Fibroblast of villous mesenchyme (primary cell): ENCODE measurements around the gene TMEM250. TPM values are rescaled to one million over a fixed set of nuclear protein-coding genes. Genes with fewer than 3 reads are reported as not detected.
A peak's percentile ranks its signal among the peaks of the same experiment; 100 is the strongest.

Source experiments
- DNase-seq: peaks from one replicate; pipeline ENCODE4 v3.0.0-alpha.2; 2010; ENCODE audit warnings: low read depth
- H3K4me3 ChIP-seq: 2 replicates; pipeline ENCODE4 v1.5.1; 2011; ENCODE audit warnings: low read depth, mild to moderate bottlenecking, low read length
- total RNA-seq: library from RNA; depleted of rRNA; stranded (reverse); fragments of >200 nt; gene quantifications from 2 replicates; pipeline ENCODE4 v1.2.3, GENCODE V29; 2012
- TF ChIP-seq, protein P1 (sequence below): IDR thresholded peaks from 2 replicates; pipeline ENCODE4 v1.5.1; 2012; ENCODE audit warnings: low read depth, mild to moderate bottlenecking, low read length; ENCODE audit not compliant: insufficient read depth

TMEM250 gene, protein sequence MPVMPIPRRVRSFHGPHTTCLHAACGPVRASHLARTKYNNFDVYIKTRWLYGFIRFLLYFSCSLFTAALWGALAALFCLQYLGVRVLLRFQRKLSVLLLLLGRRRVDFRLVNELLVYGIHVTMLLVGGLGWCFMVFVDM
- 39.0 and 39.7 TPM in 2 replicates for total RNA-seq

DNA sequence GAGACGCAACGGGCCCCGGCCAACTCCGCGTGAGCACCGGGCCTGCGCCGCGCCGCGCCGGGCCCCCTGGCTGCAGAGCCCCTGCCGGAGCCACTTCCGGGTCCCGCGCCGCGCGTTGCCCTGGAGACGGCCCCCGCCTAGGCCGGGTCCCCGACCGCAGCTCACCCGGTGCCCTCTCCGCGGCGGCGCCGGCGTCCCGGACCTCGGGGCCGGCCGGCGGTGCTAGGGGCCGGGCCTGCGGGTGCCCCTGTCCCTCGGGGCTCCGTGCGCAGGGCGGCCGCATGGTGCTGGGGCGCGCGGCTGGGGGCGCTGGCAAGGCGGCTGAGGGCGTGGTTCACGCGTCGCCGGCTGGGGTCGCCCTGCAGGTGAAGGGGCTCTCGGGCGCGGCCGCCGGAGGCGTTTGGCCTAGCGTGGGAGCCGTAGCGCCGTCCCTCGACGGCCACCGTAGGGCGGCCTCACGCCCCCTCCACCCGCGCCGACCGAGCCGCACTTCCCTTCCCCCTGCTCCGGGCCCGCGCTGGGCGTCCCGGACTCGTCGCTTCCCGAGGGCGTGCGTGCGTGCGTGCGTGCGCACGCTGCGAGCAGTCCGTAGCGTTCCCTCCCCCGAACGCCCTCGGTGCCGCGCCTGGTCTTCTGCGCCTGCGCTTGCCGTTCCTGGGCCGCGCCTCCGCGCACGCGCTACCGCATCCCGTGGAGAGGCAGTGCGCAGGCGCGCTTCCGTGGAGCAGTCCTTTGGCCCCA lies at the start of gene TMEM250:
Gene TMEM250, minus strand, starts transcription at position 556 of the 741 bp plus-strand sequence. CDS start 1,975 bp downstream, outside the sequence.
- TF ChIP-seq, protein P1, sequence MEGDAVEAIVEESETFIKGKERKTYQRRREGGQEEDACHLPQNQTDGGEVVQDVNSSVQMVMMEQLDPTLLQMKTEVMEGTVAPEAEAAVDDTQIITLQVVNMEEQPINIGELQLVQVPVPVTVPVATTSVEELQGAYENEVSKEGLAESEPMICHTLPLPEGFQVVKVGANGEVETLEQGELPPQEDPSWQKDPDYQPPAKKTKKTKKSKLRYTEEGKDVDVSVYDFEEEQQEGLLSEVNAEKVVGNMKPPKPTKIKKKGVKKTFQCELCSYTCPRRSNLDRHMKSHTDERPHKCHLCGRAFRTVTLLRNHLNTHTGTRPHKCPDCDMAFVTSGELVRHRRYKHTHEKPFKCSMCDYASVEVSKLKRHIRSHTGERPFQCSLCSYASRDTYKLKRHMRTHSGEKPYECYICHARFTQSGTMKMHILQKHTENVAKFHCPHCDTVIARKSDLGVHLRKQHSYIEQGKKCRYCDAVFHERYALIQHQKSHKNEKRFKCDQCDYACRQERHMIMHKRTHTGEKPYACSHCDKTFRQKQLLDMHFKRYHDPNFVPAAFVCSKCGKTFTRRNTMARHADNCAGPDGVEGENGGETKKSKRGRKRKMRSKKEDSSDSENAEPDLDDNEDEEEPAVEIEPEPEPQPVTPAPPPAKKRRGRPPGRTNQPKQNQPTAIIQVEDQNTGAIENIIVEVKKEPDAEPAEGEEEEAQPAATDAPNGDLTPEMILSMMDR, result no peak
- peak; percentile 96 for DNase-seq
- peak within 1 kb of the TSS; percentile 73 for H3K4me3 ChIP-seq

DNA sequence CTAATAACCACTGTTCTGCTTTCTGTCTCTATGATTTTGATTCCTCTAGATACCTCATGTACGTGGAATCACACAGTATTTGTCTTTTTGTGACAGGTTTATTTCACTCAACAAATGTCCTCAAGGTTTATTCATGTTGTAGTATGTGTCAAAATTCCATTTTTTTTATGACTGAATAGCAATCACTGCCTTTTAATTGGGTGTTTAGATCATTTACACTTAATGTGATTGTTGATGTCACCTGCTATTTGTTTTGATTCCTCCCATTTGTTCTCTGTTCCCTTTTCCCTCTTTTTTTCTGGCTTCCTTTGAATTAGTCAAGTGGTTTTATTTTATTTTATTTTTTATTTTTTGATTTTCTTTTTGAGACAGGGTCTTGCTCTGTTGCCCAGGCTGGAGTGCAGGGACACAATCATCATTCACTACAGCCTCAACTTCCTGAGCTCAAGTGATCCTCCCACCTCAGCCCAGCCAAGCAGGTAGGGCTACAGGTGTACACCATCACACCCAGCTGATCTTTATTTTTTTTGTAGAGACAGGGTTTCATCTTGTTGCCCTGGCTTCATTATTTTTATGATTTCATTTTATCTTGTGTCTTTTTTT lies 44.7 kb upstream of the TMEM250 start:
- no peak for DNase-seq
- TF ChIP-seq, protein P1, result no peak
- no peak overlapping the region for H3K4me3 ChIP-seq

DNA sequence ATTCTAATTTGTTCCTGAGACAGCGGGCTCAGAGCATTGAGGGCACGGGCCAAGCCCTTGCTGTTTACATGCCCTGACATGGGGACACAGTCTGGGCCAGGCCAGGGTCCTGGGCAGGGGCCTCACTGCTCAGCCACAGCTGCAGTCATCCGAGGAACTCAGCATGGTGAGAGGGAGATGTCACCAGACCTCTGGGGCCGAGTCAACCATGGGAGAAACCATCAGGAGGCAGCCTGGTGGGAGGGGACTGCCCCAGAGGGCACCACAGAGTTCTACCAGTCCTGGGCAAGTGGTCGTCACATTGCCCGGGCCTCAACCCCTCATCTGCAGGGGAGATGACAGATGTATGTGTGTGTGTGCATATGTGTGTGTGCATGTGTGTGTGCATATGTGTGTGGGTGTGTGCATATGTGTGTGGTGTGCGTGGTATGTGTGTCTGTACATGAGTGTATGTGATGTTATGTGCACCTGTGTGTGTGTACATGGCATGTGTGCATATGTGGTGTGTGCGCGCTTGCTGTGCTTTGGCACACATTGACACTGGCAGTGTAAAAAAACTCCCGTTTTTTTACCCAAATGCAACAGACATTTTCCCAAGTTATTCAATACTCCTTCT lies 42.4 kb upstream of the TMEM250 start:
- no peak overlapping the region for H3K4me3 ChIP-seq
- TF ChIP-seq, protein P1, result no peak
- DNase-seq, result no peak

DNA sequence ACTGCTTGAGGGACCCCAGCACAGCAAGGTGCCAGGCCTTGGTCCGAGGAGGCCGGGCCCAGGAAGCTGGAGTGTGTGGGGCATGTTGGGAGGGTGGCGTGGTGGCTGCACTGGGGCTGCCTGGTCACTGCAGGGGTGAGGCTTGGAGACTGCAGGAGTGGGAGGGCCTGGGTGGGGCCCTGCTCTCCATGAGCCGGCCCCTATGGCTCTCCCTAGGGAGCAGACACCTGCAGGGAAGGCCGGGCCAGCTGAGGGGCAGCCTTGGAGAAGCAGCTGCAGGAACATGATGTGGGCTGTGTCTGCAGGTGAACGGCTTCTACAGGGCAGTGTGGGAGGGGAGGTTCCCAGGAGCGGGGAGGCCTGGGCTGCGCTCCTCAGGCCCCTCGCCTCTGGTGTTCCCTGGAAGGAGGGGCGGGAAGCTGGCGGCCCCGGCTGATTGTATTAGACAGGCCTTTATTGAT lies 41.7 kb upstream of the TMEM250 start:
- DNase-seq, result no peak

DNA sequence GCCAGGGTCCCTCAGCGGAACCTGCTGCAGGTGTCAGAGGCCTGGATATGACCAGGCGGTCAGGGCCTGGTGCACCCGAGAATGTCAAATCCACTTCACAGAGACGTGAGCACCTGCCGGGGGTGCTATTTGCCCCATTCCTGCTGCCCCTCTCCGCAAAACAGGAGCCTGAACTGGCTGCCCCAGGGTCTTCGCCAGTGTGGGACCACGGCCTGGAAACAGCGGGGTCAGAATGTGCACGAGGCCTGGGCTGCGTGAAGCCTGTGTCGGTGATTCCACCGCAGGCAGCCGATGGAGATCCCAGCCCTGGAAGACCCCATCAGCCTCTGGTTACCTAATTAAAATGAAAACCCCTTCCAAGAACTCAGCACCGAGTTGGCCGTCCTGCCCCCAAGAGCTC lies 41.2 kb upstream of the TMEM250 start:
- TF ChIP-seq, protein P1, result no peak
- H3K4me3 ChIP-seq, result no peak overlapping the region
- DNase-seq, result no peak

More for the DNA sequence above, 41.7 kb upstream of the TMEM250 start:
- H3K4me3 ChIP-seq, result no peak overlapping the region
- TF ChIP-seq, protein P1, result no peak

DNA sequence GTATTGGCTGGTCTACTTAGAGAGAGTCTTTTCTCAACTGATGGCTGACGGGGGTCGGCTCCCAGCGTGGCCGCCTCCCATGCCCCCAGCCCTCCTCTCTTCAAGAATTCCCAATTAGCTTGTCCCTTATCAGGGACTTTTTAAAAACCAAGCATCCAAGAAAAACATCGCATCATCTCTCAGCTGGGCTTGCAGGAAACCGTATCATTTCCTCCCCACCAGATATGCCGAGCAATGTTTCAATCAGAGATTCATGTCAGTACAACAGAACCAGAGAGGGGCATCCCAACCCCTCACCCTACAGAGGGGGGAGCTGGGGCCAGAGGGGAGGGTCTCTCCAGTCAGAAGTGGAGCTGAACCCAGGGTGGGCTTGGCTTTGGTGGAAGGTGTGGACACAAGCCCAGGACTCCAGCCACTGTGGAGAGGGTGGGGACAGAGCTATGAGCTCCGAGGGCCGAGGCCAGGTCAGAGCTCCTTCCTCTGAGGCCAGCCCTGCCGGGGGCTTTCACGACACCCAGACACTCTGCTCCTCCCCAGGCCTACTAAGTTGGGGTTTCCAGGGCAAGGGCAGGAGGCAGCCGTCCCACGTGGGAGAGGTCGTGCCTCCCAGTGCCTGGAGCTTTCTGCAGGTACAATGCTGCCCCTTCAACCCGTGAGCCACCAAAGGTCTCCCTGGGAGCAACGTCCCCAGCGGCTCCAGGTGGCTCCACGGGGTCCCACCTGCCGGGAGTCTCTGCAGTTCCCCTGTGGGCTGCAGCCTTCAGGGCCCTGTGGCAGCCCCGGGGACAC lies 39.0 kb upstream of the TMEM250 start:
- TF ChIP-seq, protein P1, result no peak
- no peak overlapping the region for H3K4me3 ChIP-seq
- DNase-seq, result no peak
